B cell (primary cell): Measurements from ENCODE around the gene BPIFB6. TPM values are rescaled to one million over a fixed set of nuclear protein-coding genes. Genes with fewer than 3 reads are reported as not detected.

Experiments used
- ATAC-seq: fragments of 200-7000 bp; cut with Tn5 transposase; one replicate; pipeline ENCODE4 v1.10.0; 2021; ENCODE audit warnings: low read depth, mild to moderate bottlenecking, moderate number of reproducible peaks, moderate library complexity
- CTCF ChIA-PET: fragments of 350-600 bp; sonication (Branson Sonifier 250); formaldehyde crosslinking; loops from one replicate; lab custom pipeline; 2021; ENCODE audit warnings: antibody characterized with exemption, inconsistent platforms; lab: Charles Lee
- POLR2A ChIA-PET: fragments of 350-600 bp; sonication (Branson Sonifier 250); formaldehyde crosslinking; loops from one replicate; lab custom pipeline; 2021; ENCODE audit warnings: antibody characterized with exemption; lab: Charles Lee
- DNase-seq: peaks from one replicate; pipeline ENCODE4 v3.0.0; 2013
- H2AFZ ChIP-seq: 2 replicates; pipeline ENCODE4 v1.6.1; 2012; ENCODE audit warnings: mild to moderate bottlenecking, low read depth, low read length; ENCODE audit not compliant: insufficient read depth, poor library complexity, severe bottlenecking
- H3K27ac ChIP-seq, 2 donors: 1 replicate in 1 of 2; 2 replicates in 1 of 2; pipeline ENCODE4 v1.5.1; 2012 to 2013; ENCODE audit warnings: low read length in 2 of 2, mild to moderate bottlenecking in 2 of 2, moderate library complexity in 1 of 2
- H3K27me3 ChIP-seq, 4 experiments: fragments of 200-600 bp in 1 of 4; sonication (generic) in 1 of 4; replicated peaks in 1 of 4; 1 replicate in 2 of 4; 2 replicates in 2 of 4; pipeline versions ENCODE4 v1.6.1 to v1.7.0; 2013 to 2016; ENCODE audit warnings: low read length in 3 of 4, mild to moderate bottlenecking in 2 of 4, mixed read lengths in 1 of 4, moderate library complexity in 1 of 4; ENCODE audit not compliant: insufficient read depth in 4 of 4, control insufficient read depth in 3 of 4; ENCODE audit errors: control extremely low read depth in 1 of 4
- H3K36me3 ChIP-seq, 2 experiments: replicated peaks in 1 of 2; 1 replicate in 1 of 2; 2 replicates in 1 of 2; pipeline versions ENCODE4 v1.6.1 to v1.7.1; 2013; ENCODE audit warnings: low read length in 1 of 2; ENCODE audit not compliant: insufficient read depth in 2 of 2, control insufficient read depth in 1 of 2; ENCODE audit errors: control extremely low read depth in 1 of 2, extremely low read depth in 1 of 2
- H3K4me1 ChIP-seq, 2 donors: fragments of 200-600 bp in 1 of 2; sonication (generic) in 1 of 2; 1 replicate in 1 of 2; 2 replicates in 1 of 2; pipeline versions ENCODE4 v1.5.1 to v1.6.1; 2013 to 2017; ENCODE audit warnings: low read length in 2 of 2; ENCODE audit not compliant: control insufficient read depth in 2 of 2, insufficient read depth in 2 of 2
- H3K4me2 ChIP-seq: replicated peaks from 2 replicates; pipeline ENCODE3; 2012; ENCODE audit warnings: mild to moderate bottlenecking, low read depth, low read length; ENCODE audit not compliant: poor library complexity, severe bottlenecking
- H3K4me3 ChIP-seq, 5 experiments: fragments of 200-600 bp in 1 of 5; sonication (generic) in 1 of 5; 1 replicate in 3 of 5; 2 replicates in 2 of 5; pipeline versions ENCODE4 v1.5.1 to v1.7.0; 2011 to 2016; ENCODE audit warnings: low read length in 4 of 5, mild to moderate bottlenecking in 4 of 5, low read depth in 2 of 5, control low read depth in 1 of 5, moderate library complexity in 1 of 5; ENCODE audit not compliant: insufficient read depth in 1 of 5; ENCODE audit errors: control extremely low read depth in 1 of 5, extremely low read depth in 1 of 5
- H3K79me2 ChIP-seq: fragments of 200-600 bp; sonication (generic); one replicate; pipeline ENCODE4 v1.6.0; 2016; ENCODE audit warnings: low read length; ENCODE audit not compliant: control insufficient read depth, insufficient read depth
- H3K9ac ChIP-seq: fragments of 200-600 bp; sonication (generic); 2 replicates; pipeline ENCODE4 v1.6.1; 2017; ENCODE audit warnings: mild to moderate bottlenecking, low read length, moderate library complexity
- H3K9me3 ChIP-seq, 3 donors: one replicate each; pipeline versions ENCODE4 v1.6.1 to v1.7.1; 2013; ENCODE audit warnings: low read length in 2 of 3; ENCODE audit not compliant: control insufficient read depth in 2 of 3, insufficient read depth in 1 of 3; ENCODE audit errors: control extremely low read depth in 1 of 3
- H4K20me1 ChIP-seq: 2 replicates; pipeline ENCODE4 v1.6.0; 2012; ENCODE audit warnings: mild to moderate bottlenecking, low read length; ENCODE audit not compliant: insufficient read depth, control insufficient read depth, poor library complexity, severe bottlenecking
- H3K27ac Mint-ChIP-seq: one replicate; pipeline ENCODE4 v1.8.0; 2021; ENCODE audit warnings: mixed read lengths
- H3K27me3 Mint-ChIP-seq: one replicate; pipeline ENCODE4 v1.8.0; 2021; ENCODE audit warnings: mixed read lengths
- H3K4me1 Mint-ChIP-seq: one replicate; pipeline ENCODE4 v1.8.0; 2021; ENCODE audit warnings: mixed read lengths
- H3K4me3 Mint-ChIP-seq: one replicate; pipeline ENCODE4 v1.8.0; 2021; ENCODE audit warnings: mixed read lengths
- H3K9me3 Mint-ChIP-seq: one replicate; pipeline ENCODE4 v1.8.0; 2022; ENCODE audit warnings: mixed read lengths; ENCODE audit not compliant: insufficient read depth
- CTCF ChIP-seq: fragments of 200-600 bp; IDR thresholded peaks from one replicate; pipeline ENCODE4 v1.8.0; 2022; ENCODE audit warnings: antibody characterized with exemption, mild to moderate bottlenecking
- EZH2 ChIP-seq: IDR thresholded peaks from 2 replicates; pipeline ENCODE4 v1.6.1; 2012; ENCODE audit warnings: borderline replicate concordance, low read depth, mild to moderate bottlenecking, moderate library complexity, low read length; ENCODE audit not compliant: insufficient read depth, poor library complexity, severe bottlenecking
- WGBS: methylation state at CpG from one replicate; pipeline ENCODE4 v1.1.5; 2013; ENCODE audit warnings: missing lambda C conversion rate; ENCODE audit not compliant: insufficient coverage; 5-methylcytosine and 5-hydroxymethylcytosine counted together
- intact Hi-C: fragments of 100-400 bp; cut with micrococcal nuclease; formaldehyde crosslinking; loops from one replicate; pipeline ENCODE4 v1.10.0; 2022
- polyA plus RNA-seq: library from polyadenylated mRNA; depleted of rRNA; stranded (reverse); fragments of >200 nt; gene quantifications from 2 replicates; pipeline ENCODE4 v1.2.3, GENCODE V29; 2012
- total RNA-seq, 2 donors: library from RNA; stranded (reverse); fragments of 120-200 nt in 1 of 2; gene quantifications; 1 replicate in 1 of 2; 2 replicates in 1 of 2; pipeline versions ENCODE4 v1.2.3 to v1.2.4, GENCODE V29; 2013 to 2022

The BPIFB6 gene
- total and polyA plus RNA-seq, 2 donors (not counting 1 experiment from before 2014, with no cell fraction given) = not detected

GRCh38 chr20:33083544-33084340 lies 52.3 kb downstream of the BPIFB6 start:
- ChIA-PET POLR2A (no interaction called here), CTCF (no interaction called here)
- no peaks in the 10 kb centered on the region for H3K9me3 ChIP-seq
- ATAC-seq (no peak), DNase-seq (no peak)
- Mint-ChIP-seq H3K27ac (no peak overlapping the region), H3K9me3 (no peaks in the 10 kb centered on the region), H3K27me3 (peaks cover 5% of the 10 kb centered on the region), H3K4me3 (no peak overlapping the region), H3K4me1 (no peaks in the 10 kb centered on the region)
- TF ChIP-seq CTCF (no peak), EZH2 (no peak)
- intact Hi-C loops = no loop called here
- H3K27ac ChIP-seq = no peak overlapping the region
- H4K20me1 ChIP-seq = no peaks in the 10 kb centered on the region
- no peaks in the 10 kb centered on the region for H3K79me2 ChIP-seq
- H3K4me1 ChIP-seq = no peaks in the 10 kb centered on the region
- WGBS = 94% methylated on average over 16 of the region's 20 CpGs
- no peak overlapping the region for H3K9ac ChIP-seq
- H3K4me2 ChIP-seq = no peak overlapping the region
- H3K27me3 ChIP-seq = no peaks in the 10 kb centered on the region
- H2AFZ ChIP-seq = no peak overlapping the region
- no peaks in the 10 kb centered on the region for H3K36me3 ChIP-seq
- no peak overlapping the region for H3K4me3 ChIP-seq

GRCh38 chr20:33084722-33085121 lies 53.3 kb downstream of the BPIFB6 start:
- H3K9me3 ChIP-seq = no peaks in the 10 kb centered on the region
- ChIA-PET CTCF (no interaction called here), POLR2A (no interaction called here)
- no peaks in the 10 kb centered on the region for H3K27me3 ChIP-seq
- no peaks in the 10 kb centered on the region for H3K4me1 ChIP-seq
- no peak overlapping the region for H2AFZ ChIP-seq
- WGBS = 93% methylated on average over 15 of the region's 15 CpGs
- H3K36me3 ChIP-seq = no peaks in the 10 kb centered on the region
- no peak overlapping the region for H3K9ac ChIP-seq
- TF ChIP-seq EZH2 = no peak
- TF ChIP-seq CTCF = no peak
- no peak overlapping the region for H3K27ac Mint-ChIP-seq
- intact Hi-C loops = no loop called here
- no peak overlapping the region for H3K4me3 ChIP-seq
- DNase-seq (no peak), ATAC-seq (no peak)
- H3K79me2 ChIP-seq = no peaks in the 10 kb centered on the region
- H3K4me2 ChIP-seq = no peak overlapping the region
- H3K4me1 Mint-ChIP-seq = no peaks in the 10 kb centered on the region
- no peak overlapping the region for H3K27ac ChIP-seq
- no peak overlapping the region for H3K4me3 Mint-ChIP-seq
- H4K20me1 ChIP-seq = no peaks in the 10 kb centered on the region
- H3K9me3 Mint-ChIP-seq = no peaks in the 10 kb centered on the region
- H3K27me3 Mint-ChIP-seq = peaks cover 5% of the 10 kb centered on the region
